ENCODE results near the gene FGD2.

DNA sequence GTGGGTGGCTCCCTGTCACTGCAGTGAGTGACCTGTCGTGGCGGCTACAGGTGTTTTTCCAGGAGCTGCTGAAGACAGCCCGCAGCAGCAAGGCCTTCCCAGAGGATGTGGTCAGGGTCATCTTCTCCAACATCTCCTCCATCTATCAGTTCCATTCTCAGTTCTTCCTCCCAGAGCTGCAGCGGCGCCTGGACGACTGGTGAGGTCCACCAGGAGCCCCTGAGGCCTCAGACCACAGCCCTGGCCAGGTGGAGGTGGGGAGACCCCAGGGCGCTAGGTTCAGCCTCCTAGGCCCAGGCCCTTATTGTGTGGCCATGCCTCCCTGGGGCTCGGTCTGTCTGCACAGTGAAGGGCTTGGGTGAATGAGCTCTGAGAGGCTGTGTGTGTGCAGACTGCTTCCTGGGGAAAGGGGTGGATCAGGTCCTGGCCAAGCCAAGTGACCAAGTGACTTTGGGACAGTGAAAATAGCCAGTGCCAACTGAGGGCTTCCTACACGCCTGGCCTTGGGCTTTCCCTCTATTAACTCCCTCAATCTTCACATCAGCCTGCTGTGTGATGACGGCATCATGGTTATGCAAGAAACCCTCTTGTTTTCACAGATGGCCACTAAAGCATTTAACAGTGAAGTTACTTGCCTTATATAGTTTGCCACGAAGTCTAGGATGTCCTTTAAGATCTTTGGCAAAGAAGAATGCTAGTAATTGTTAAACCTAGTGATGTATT lies 6.4 kb downstream of the FGD2 start:
- TF ChIP-seq, protein P1, sequence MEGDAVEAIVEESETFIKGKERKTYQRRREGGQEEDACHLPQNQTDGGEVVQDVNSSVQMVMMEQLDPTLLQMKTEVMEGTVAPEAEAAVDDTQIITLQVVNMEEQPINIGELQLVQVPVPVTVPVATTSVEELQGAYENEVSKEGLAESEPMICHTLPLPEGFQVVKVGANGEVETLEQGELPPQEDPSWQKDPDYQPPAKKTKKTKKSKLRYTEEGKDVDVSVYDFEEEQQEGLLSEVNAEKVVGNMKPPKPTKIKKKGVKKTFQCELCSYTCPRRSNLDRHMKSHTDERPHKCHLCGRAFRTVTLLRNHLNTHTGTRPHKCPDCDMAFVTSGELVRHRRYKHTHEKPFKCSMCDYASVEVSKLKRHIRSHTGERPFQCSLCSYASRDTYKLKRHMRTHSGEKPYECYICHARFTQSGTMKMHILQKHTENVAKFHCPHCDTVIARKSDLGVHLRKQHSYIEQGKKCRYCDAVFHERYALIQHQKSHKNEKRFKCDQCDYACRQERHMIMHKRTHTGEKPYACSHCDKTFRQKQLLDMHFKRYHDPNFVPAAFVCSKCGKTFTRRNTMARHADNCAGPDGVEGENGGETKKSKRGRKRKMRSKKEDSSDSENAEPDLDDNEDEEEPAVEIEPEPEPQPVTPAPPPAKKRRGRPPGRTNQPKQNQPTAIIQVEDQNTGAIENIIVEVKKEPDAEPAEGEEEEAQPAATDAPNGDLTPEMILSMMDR (IDR thresholded peaks at IDR 0.05), result no peak
- TF ChIP-seq POLR2A (IDR thresholded peaks at IDR 0.05), result no peak
